Dedifferentiated amniotic fluid mesenchymal stem cell (primary cell): ENCODE measurements around the gene RIN2.

Experiments
- DNase-seq: peaks from one replicate; pipeline ENCODE4 v3.0.0-alpha.2; 2016; ENCODE audit errors: extremely low spot score

Gene RIN2, protein sequence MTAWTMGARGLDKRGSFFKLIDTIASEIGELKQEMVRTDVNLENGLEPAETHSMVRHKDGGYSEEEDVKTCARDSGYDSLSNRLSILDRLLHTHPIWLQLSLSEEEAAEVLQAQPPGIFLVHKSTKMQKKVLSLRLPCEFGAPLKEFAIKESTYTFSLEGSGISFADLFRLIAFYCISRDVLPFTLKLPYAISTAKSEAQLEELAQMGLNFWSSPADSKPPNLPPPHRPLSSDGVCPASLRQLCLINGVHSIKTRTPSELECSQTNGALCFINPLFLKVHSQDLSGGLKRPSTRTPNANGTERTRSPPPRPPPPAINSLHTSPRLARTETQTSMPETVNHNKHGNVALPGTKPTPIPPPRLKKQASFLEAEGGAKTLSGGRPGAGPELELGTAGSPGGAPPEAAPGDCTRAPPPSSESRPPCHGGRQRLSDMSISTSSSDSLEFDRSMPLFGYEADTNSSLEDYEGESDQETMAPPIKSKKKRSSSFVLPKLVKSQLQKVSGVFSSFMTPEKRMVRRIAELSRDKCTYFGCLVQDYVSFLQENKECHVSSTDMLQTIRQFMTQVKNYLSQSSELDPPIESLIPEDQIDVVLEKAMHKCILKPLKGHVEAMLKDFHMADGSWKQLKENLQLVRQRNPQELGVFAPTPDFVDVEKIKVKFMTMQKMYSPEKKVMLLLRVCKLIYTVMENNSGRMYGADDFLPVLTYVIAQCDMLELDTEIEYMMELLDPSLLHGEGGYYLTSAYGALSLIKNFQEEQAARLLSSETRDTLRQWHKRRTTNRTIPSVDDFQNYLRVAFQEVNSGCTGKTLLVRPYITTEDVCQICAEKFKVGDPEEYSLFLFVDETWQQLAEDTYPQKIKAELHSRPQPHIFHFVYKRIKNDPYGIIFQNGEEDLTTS

DNA sequence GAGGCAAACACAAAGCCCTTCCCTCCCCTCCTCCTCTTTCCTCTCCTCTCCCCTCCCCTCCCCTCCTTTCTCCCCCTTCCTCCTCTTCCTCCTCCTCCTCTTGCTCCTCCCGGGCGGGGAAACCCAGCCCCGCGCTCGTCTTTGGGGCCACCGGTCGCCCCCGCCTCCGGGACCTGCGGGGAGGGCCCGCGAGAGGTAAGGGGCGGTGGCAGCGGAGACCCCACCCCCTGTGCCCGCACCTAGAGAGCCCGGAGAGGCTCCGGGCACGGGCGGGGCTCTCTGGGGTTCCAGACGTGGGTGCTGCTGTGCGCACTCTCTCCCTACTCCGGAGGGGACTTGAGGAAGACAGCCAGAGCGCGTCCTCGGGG is at the start of gene RIN2:
Gene RIN2, plus strand, starts transcription at position 126 of the 368 bp plus-strand sequence. CDS start 131,344 bp downstream, outside the sequence.
- DNase-seq = no peak

DNA sequence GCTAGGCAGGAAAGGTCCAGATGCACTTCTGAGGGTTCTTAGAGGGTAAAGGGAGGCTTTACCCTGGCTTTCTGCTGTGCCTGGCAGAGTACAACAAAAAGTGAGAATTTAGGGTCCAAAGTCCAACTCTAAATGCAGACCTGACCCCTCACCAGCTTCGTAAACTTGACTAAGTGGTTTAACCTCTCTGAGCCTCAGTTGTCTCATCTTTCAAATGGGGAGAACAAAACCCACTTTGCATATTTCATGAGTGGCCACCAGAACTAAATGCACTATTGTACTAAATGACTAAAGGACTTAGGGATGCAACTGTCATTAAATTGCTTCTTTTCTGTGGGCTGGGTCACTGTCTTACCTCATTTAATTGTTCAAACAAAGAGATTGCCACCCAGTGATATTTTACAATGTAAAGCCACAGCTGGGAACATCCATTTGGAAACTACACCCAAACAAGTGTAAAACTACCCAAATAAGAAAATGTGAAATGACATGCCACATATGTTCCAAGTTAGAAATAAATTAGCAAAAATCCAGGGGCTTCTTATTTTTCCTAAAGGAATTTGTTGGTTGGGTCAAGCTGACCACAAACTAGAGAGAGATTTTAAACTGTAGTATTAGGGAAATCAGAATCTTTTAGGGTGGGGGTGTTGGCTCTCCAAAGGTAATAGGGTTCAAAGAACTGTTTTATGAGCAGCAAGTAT is 48.3 kb upstream of the RIN2 start:
- peak; percentile 72 for DNase-seq

DNA sequence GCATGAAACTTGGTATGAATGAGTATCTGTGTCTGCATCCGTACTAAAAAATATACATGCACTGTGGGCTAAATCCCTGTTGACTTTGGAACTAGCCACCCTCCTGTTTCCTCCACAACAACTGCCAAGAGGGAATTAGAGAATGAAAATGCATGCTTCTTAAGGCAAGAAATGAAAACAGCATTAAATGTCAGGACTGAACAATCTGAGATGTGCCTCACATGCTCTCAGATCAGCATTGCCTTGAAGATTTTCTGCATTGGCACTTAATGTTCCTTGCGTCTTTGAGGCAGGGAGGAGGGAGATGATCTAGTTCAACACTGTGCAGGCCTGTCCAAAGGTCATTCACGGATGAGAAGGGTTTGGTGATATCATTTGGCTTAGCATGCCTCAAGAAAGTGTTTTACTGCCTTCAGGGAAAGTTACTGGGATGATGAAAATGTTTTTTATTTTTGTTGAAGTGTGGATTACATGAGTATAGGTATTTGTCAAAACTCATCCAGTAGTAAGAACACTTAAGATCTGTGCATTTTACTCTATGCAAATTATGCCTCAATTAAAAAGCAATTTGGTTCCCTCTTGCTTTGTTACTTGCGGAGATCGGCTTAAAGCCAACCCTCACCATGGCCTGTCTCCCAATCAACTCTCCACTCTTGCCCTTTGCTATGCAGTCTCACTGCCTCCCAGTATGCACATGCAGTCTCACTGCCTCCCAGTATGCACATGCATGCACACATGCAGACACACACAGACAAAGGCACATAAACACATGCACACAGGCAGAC is 47.5 kb upstream of the RIN2 start:
- DNase-seq = no peak

DNA sequence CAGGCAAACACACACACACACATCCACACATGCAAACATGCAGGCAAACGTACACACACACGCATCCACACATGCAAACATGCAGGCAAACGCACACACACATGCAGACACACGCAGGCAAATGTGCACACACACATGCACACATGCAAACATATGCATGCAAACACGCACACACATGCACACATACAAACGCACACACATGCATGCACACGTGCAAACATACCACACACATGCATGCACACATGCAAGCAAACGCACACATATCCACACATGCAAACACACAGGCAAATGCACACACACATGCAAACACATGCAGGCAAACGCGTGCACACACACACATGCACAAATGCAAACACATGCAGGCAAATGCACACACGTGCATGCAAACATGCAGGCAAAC is 46.9 kb upstream of the RIN2 start:
- no peak for DNase-seq

DNA sequence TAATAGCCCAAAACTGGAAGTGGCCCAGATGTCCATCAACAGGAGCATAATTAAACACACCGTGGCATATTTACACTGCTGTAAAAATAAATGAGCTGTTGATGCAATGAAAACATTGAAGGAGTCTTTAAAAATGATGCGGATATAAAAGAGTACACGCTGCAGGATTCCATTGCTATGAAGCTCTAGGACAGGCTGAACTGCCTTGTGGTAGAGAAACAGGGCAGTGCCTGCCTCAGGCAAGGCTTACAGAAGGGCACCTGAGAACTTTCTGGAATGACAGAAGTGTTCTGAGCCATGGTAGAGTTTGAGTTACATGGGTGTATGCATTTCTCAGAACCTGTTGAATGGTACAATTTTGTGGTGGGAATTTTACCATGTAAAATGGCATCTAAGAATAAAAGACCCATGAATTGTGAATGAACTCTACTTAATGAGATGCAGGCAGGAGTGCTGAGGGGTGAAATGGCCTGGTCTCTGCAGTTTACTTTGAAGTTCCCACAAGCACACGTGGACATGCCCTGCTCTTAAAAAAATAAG is 45.3 kb upstream of the RIN2 start:
- DNase-seq = no peak

DNA sequence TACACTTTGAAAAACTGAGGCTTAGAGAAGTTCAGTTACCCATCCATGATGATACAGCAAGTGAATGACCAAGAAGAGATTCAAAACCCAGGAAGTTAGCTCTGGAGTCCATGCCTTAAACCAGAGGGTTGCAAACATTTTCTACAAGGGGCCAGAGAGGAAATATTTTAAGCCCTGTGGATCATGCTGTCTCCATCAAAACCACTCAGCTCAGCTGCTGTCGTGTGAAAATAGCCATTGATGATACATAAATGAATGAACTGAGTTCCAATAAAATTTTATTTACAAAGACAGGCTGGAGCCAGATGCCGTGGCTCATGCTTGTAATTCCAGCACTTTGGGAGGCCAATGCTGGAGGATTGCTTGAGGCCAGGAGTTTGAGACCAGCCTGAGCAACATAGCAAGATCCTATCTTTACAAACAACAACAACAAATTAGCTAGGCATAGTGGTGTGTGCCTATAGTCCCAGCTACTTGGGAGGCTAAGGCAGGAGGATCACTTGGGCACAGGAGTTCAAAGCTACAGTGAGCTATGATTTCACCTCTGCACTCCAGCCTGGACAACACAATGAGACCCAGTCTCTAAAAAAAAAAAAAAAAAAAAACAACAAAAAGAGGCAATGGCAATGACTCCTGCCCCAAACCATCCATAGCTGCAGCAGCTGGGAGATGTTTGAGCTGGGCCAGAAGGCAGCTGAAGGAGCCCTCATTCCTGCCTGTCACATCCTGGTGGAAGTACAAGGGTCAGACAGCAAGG is 44.1 kb upstream of the RIN2 start:
- no peak for DNase-seq

DNA sequence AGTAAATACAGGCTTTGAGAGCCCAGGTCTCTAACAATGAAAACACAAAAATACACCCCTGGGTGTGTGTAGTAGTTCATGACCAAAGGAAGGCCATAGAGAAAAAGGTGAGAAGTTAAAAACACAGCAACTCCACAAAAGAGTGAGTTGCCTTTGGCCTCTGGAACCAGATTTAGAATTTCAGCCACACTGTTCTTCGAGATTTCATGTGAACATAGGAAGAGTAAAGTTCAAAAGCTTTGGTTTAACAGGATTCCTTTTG is 43.5 kb upstream of the RIN2 start:
- DNase-seq = no peak

DNA sequence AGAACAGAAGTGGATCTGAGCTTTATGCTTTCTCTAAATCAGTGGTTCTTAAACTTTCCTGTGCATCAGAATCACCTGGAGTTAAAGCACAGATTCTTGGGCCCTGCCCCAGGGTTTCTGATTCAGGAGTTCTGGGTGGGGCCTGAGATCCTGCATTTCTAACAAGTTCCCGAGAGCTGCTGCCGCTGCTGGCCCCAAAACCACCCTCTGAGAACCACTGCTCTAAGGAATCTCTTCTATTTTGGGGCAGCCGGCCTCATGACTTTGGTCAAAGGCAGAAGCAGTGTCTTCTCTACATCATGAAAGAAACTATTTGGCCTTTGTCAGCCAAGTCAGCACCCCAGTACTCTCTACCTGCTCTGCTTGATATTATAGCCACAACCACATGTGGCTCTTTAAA is 42.1 kb upstream of the RIN2 start:
- DNase-seq = no peak

DNA sequence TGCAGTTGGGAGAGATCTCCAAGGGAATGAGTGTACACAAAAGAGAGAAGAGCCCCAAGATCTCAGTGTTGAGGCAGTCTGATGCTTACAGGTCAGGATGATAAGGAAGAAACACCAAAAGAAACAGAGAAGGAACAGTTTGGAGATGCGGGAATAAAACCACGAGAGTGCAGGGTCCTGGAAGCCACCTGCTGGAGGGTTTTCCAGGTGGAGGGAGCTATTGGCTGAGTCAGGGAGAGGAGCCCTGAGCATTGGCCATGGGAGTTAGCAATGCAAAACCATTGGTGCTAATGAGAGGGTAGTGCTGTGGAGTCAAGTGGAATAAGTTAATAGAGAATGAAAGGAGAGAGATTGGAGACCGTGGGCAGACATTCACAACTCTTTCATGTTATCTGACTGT is 39.2 kb upstream of the RIN2 start:
- no peak for DNase-seq

DNA sequence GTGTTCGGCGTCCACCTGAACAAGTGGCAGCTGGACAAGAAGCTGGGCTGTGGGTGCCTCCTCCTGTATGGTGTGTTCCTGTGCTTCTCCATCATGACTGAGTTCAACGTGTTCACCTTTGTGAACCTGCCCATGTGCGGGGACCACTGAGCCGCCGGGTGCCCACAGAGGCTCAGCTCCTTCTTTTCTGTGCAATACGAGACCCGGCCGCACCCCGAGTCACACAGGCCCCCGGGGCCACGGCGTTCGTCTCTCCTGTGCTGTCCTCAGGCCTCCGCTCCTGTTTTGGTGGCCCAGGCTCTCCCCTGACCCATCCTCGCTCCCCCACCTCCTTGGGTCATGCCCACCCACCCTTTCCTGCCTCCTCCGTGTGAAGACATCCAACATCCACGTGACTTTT is 37.1 kb upstream of the RIN2 start:
- DNase-seq = no peak

DNA sequence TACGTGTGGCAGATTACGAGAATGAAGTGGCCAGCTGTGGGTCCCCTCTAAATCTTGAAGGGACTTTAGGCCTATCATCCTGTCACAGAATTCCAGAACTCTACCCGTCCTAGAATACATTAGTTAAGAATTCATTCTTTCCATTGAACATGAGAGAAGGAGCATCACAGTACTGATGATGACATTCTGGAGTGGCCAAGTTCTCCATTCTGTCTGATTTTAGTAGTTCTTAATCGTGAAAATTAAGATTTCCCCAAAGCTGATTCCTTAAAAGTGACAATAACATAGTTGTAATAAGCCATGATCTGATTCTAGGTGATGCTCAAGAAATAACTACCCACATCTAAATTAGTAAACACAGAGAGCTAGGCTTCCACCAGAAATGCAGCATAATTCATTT is 35.0 kb upstream of the RIN2 start:
- DNase-seq = no peak

DNA sequence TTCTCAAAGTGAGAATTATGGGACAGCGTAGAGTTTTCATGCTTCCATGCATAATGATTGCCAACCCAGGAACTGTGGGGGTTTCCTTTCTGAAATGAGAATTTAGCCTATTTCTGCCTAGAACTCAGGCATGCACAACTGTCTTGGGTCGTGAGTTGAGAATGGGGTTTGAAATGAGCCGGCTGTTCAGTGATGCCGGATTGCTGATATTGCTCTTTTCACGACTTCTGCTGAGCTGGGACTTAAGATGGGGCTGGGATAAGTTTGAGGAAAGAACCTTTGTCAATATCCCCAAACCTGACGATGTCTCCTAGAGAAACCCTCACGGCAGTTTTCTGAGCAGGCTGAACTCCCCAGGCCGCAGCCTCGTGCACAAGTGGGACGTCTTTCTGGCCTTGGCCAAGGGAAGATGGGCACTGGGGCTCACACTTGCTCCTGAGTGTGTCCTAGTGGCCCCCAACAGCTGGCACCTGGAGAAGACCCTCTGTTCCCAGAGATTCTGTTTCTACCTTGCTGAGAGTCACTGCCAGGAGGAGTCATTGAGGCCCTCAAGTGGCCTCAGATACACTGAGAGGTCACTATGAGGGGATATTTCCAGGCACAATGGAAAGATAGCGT is 34.1 kb upstream of the RIN2 start:
- no peak for DNase-seq

DNA sequence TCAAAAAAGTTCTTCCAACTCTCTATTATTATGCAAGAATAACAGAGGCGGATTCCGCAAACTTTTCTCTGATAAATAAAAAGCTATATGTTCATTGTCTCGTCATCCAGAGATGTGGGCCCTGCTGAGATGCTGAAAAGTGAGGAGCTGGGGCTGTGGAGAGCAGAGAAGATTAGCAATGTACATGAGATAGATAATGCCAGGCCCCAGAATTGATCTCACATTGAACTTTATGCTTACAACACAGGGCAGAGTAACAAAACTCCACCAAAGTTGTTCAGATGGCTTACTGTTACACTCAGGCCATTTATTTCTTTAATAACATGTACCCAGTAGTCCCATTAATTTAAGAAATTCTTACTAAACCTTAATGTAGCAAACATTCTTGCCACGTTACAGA is 32.7 kb upstream of the RIN2 start:
- no peak for DNase-seq

DNA sequence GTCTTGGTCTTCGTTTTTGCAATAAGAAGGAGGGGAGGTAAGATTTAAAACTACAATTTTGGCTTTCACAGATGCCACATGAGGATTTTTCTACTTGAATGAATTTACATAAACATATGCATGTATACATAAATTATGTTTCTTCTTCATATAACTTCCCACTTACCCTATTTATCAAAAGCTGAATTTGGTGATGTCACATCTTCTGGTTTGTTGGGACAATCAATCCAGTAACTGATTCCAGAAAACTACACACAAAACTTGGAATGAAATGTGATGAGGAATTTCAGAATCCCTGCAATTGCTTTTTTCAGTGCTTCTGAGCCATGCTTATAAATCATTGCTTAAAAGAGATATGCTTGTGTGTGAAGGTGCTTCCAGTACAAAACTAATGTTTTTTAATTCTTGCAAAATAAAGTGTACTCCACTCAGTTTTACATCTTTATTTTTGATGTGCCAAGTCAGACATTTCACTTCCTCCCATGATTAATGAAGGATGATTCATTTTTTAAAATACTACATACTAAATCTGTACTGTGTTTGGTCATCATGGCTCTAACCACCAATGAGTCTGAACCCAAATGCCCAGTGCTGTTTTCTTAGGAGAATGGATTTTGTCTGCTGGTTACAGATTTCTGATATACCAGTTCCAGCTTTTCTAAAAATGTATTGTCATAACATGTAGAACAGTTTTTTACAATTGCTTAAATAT is 32.1 kb upstream of the RIN2 start:
- DNase-seq = no peak

DNA sequence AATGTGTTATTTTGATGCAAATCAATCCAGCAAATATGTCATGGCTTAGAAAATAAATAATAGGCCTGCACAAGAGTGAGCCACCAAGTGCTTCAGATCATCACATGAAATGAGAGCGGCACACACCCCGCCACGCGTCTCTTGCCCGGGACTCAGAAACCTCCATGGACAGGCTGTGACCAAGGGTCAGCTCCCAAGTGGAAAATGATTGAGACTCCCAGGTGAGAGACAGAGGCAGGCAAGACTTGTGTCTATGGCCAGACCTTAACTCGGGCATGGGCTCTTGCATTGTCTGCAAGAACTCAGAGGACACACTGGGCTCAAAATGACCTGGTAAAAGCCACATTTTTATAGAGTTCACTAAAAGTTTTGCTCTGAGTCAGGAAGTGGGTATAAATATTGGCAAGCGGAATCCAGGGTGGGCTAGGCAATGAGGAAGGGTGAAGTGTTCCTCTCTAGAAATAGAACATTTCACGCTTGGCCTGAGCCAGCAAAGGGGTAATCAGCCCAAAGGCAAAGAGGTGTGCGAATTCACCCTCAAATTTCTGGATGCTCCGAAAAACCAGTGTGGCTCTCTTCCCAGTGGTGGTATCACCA is 30.7 kb upstream of the RIN2 start:
- no peak for DNase-seq

DNA sequence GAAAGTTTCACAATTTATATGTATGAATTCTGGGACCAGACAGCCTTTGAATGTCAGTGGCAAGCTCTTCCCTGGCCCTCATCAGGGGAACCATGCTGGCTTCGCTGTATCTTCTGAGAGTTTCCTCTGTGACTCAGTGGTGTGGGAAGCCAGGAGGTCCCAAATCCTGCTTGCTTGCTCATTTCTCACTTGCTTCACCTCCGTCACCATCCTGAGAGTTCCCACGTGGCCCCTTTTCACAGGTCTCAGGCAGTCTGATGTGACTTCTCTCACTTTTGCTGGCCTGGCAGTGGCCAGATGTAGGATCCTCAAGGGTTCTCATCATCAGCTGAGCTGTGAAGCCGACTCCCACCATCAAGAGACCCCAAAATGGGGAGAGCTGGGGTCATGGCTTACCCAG is 28.4 kb upstream of the RIN2 start:
- no peak for DNase-seq

DNA sequence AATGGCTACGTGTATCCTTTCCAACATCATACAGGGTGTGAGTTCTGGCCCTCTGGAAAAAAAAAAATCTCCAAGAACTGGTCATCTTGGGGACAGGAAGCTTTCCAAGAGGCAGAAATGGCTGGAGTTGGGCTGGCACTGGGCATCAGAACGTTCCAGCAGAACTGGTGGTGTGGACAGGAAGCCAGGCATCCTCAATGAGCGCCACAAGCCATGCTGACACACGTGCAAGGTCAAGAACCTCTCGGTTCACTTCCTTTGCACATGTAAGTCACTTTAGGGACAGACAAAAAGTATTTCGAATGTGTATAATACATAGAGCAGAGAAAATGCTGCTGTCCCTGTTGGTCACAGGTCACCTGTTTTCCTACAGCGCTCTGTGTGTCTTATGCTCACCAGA is 27.4 kb upstream of the RIN2 start:
- no peak for DNase-seq

DNA sequence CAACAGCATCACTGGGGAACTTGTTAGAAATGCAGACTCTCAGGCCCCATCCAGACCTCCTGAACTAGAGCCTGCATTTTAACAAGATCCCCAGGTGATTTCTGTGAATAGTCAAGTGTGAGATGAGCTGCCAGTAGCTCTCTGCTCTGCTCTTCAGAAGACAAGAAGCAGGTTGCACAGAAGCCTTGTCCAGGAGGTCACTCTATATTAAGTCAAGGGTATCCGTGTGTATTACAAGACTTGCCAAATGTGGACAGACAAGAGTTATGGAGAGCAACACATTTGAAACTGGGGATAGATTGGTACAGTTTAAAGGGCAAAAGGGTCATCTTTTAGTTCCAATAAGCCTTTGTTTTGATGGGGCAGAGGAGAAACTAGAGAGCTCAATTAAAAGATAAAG is 23.2 kb upstream of the RIN2 start:
- DNase-seq = no peak

DNA sequence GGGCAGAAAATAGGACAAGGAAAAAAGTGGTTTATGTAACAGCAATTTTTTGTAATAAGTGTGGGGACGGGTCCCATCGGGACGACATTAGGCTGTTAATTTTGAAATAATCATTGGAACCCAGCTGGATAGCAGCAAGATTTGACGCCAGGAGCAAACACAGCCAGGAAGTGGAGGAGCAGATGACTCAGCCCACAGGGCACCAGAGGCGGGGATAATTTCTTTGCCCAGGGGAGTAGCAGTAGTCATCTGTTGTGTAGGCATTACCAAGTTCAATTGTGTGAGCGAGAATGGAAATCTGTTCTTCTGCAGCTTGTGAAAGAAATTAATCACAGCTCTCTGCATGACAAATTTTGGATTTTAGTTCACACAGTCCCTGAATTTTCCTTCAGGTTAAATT is 22.6 kb upstream of the RIN2 start:
- peak; percentile 80 for DNase-seq
